22Rv1 (cell line): ENCODE measurements around the gene TTC33.
"Not testable (repeated sequence)": the region's sequence is repeated elsewhere in the genome, so short reads cannot be mapped to it uniquely, and the experiment has no call there.

Experiments
- H3K27ac ChIP-seq: fragments of 450-650 bp; 2 replicates; pipeline ENCODE4 v1.5.1; 2017
- CTCF ChIP-seq: fragments of 450-650 bp; IDR thresholded peaks from 2 replicates; pipeline ENCODE4 v1.5.1; 2017; ENCODE audit warnings: mild to moderate bottlenecking
- ZFX ChIP-seq: fragments of 450-650 bp; IDR thresholded peaks from 2 replicates; pipeline ENCODE4 v1.6.1; 2017; ENCODE audit warnings: antibody characterized with exemption, borderline replicate concordance

TTC33 gene

GRCh38 chr5:40571729-40572128 is 184.0 kb downstream of the TTC33 start:
- H3K27ac ChIP-seq: no peak overlapping the region
- TF ChIP-seq ZFX (no peak), CTCF (no peak)

- TF ChIP-seq CTCF: no peak
- TF ChIP-seq ZFX: no peak
- no peak overlapping the region for H3K27ac ChIP-seq
These were observed 185.2 kb downstream of the TTC33 start for GRCh38 chr5:40570408-40571129.

GRCh38 chr5:40569546-40570270 is 186.1 kb downstream of the TTC33 start:
- no peak overlapping the region for H3K27ac ChIP-seq
- no peak for TF ChIP-seq ZFX
- TF ChIP-seq CTCF: no peak

GRCh38 chr5:40568548-40568947 is 187.2 kb downstream of the TTC33 start:
- no peak overlapping the region for H3K27ac ChIP-seq
- TF ChIP-seq ZFX (no peak), CTCF (no peak)

GRCh38 chr5:40563173-40563572 is 192.6 kb downstream of the TTC33 start:
- not testable (repeated sequence) for H3K27ac ChIP-seq

- no peak overlapping the region for H3K27ac ChIP-seq
These were observed 195.2 kb downstream of the TTC33 start for GRCh38 chr5:40560474-40561110.

GRCh38 chr5:40559306-40559705 is 196.5 kb downstream of the TTC33 start:
- TF ChIP-seq ZFX: no peak
- TF ChIP-seq CTCF: no peak
- H3K27ac ChIP-seq: no peak overlapping the region

More at GRCh38 chr5:40560474-40561110, 195.2 kb downstream of the TTC33 start:
- no peak for TF ChIP-seq CTCF
- no peak for TF ChIP-seq ZFX
